ENCODE data around the gene PMM1.

PMM1 gene

GRCh38 chr22:41534219-41534618, 55.4 kb downstream of the PMM1 start:
- no peak for DNase-seq

GRCh38 chr22:41532908-41533825, 56.5 kb downstream of the PMM1 start:
- peak; percentile 63 for DNase-seq

DNA sequence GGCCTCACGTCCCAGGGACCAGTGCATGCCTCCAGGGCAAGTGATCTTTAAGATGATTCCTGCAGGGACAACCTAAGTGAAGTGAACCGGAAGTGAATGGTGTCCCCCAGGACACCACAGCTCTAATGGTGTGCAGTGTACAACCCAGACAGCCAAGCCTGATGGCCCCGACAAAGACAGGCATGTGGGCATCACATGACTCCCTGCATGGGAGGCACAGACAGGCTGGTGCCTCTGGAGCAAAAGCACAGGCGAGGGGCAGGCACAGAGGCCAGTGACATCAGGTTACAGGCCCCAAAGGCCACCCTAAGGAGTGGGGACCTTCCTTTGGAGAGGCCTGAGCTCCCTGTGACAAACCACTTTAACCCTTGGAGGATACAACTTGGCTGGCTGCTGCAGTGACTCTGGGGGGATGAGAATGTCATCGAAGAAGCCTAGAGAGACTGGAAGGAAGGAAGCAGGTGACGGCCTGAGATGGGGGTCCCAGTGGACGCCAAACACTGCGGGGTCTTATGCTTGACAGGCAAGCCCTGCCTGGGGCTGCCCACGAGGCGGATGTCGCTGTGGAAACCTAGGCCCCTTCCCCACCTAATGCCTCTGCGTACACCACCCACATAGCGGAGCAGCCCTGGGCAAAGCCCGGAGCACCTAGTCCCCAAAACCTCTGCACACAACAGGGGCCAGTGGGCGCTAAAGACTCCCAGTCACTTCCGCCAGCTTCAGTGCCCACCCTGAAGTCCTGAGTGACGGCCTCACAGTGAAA, 57.7 kb downstream of the PMM1 start:
- DNase-seq = no peak

DNA sequence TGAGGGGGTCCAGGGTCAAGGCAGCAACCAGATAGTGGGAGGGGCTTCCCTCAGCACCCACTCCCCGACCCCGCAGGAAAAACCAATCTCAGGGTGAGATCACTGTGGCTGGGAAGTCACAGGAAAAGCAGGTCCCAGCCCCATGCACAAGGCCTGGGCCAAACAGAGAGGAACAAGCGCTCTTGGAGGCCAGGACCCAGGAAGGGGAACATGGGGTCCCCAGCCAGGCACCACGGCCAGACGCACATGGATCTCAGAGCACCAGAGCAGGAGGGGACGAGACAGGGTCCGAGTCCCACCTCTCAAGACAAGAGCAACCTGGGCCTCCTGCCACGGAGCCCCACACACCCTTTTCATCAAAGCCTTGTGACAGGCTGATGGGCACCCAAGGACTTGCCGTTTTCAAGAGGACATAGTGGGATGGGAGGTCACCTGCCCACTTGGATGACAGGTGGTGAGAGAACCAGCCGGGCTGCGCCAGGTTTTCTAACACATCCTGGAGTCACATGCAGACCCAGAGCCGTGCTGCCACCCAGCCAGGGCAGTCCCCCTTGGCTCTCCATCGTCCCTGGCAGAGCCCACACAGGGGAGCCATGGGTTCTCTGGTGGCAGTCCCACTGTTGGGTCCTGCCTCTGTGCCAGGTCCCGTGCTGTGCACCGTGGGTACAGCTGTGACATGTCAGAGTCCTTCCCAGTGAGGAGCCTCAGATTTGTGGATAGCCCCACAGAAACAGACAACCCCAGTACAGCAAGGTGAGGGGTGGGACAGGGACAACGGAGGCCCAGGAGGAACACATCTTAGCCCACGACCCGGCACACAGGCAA, 58.5 kb downstream of the PMM1 start:
- no peak for DNase-seq

DNA sequence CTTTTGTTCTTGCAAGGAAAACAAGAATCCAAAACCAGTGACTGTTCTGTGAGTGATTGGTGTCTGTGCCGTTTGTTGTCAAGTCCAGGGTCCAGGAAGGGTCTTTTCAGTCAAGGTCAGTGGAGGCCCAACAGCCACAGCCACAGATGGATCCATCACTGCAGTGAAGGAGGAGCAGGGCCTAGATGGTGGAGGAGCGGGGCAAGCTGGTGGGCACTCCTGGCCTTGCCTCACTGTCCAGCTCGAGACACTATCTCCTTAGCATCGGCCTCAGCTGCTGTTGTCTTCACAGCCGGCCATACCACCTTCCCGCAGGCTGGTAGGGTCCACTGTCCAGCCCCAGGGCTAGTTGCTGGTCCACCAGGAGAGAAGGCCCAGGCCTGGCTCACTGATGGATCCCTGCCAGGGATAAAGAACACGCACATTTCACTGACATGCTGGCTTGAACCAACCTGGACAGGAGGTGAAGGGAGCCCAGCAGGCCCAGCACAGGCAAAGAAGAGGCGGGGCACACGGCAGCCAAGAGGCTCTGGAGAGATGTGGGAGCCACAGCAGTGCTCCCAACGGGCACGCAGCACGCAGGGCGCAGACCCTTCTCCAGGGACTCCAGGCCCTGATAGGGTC, 60.6 kb downstream of the PMM1 start:
- no peak for DNase-seq

DNA sequence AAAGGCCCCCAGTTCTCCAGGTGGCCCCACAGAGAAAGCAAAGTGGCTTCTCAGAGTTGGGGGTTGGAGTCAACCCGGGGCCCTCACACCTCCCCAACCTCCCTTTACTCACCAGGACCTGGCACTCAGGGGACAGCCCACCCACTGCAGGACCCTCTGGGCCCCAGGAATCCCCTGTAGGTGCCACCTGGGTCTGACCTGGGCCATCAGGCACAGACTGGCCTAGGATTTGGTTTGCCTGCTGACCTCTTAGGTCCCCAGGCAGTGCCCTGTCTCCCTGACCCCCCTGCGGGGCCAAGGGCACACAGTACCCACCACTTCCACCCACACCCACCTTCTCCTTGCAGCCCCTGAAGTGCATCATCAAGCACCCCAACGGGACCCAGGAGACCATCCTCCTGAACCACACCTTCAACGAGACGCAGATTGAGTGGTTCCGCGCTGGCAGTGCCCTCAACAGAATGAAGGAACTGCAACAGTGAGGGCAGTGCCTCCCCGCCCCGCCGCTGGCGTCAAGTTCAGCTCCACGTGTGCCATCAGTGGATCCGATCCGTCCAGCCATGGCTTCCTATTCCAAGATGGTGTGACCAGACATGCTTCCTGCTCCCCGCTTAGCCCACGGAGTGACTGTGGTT, 61.4 kb downstream of the PMM1 start:
- DNase-seq = no peak
